ENCODE data around the gene ATG101. TPM values are rescaled to one million over a fixed set of nuclear protein-coding genes. Genes with fewer than 3 reads are reported as not detected.
A peak's percentile ranks its signal among the peaks of the same experiment; 100 is the strongest.

Gene ATG101
- polyA plus RNA-seq, 1 donor from 2014 or later = 53.9 TPM

- Histone ChIP-seq H3K9me2 (ENCODE audit: insufficient read depth, low read length) (no peaks in the 10 kb centered on the region), H3K4me2 (ENCODE audit: low read length) (no peak overlapping the region), H3K9me3 (ENCODE audit: low read length) (no peaks in the 10 kb centered on the region), H3K79me2 (replicated peaks; ENCODE audit: insufficient read depth, low read length) (no peaks in the 10 kb centered on the region), H3F3A (ENCODE audit: insufficient read depth, low read length, poor library complexity, severe bottlenecking) (no peaks in the 10 kb centered on the region), H4K20me1 (ENCODE audit: insufficient read depth) (no peaks in the 10 kb centered on the region), H3K4me3 (ENCODE audit: low read length) (peak overlapping the region; percentile 70), H3K9ac (ENCODE audit: low read length) (peak overlapping the region; percentile 66), H2AFZ (ENCODE audit: low read depth, low read length) (no peak overlapping the region), H3K36me3 (ENCODE audit: insufficient read depth, low read length) (no peaks in the 10 kb centered on the region), H3K27ac (ENCODE audit: low read length) (no peak overlapping the region), H3K27me3 (ENCODE audit: insufficient read depth, low read depth, low read length) (peaks cover 17% of the 10 kb centered on the region)
- no peak for TF ChIP-seq EZH2 (IDR thresholded peaks at IDR 0.05; ENCODE audit: borderline replicate concordance, insufficient read depth, low read length, poor library complexity, severe bottlenecking)
- TF ChIP-seq CTCF (IDR thresholded peaks at IDR 0.05; ENCODE audit: poor library complexity, severe bottlenecking) = no peak
- TF ChIP-seq SMC3 (conservative IDR thresholded peaks at IDR 0.05; ENCODE audit: poor library complexity) = no peak
- TF ChIP-seq RAD21 (conservative IDR thresholded peaks at IDR 0.05) = no peak
- TF ChIP-seq EP300 (conservative IDR thresholded peaks at IDR 0.05; ENCODE audit: poor library complexity, severe bottlenecking) = no peak
- TF ChIP-seq TAF1 (IDR thresholded peaks at IDR 0.05; ENCODE audit: low read depth) = no peak
- no peak for TF ChIP-seq REST (IDR thresholded peaks at IDR 0.05; ENCODE audit: borderline replicate concordance)
- no peak for TF ChIP-seq MXI1 (conservative IDR thresholded peaks at IDR 0.05; ENCODE audit: poor library complexity, severe bottlenecking)
- TF ChIP-seq POLR2AphosphoS5 (IDR thresholded peaks at IDR 0.05) = no peak
Measured at GRCh38 chr12:52022841-52023181, 47.0 kb upstream of the ATG101 start.

- Histone ChIP-seq H3F3A (ENCODE audit: insufficient read depth, low read length, poor library complexity, severe bottlenecking) (no peaks in the 10 kb centered on the region), H3K36me3 (ENCODE audit: insufficient read depth, low read length) (no peaks in the 10 kb centered on the region), H3K9me2 (ENCODE audit: insufficient read depth, low read length) (no peaks in the 10 kb centered on the region), H3K4me3 (ENCODE audit: low read length) (peak overlapping the region; percentile 70), H3K4me2 (ENCODE audit: low read length) (peak overlapping the region; percentile 19), H2AFZ (ENCODE audit: low read depth, low read length) (peak overlapping the region; percentile 27), H3K27ac (ENCODE audit: low read length) (no peak overlapping the region), H3K9ac (ENCODE audit: low read length) (peak overlapping the region; percentile 66), H3K27me3 (ENCODE audit: insufficient read depth, low read depth, low read length) (peaks cover 17% of the 10 kb centered on the region), H4K20me1 (ENCODE audit: insufficient read depth) (no peaks in the 10 kb centered on the region), H3K79me2 (replicated peaks; ENCODE audit: insufficient read depth, low read length) (no peaks in the 10 kb centered on the region), H3K9me3 (ENCODE audit: low read length) (no peaks in the 10 kb centered on the region)
- TF ChIP-seq POLR2AphosphoS5 (IDR thresholded peaks at IDR 0.05) (peak; percentile 76), MXI1 (conservative IDR thresholded peaks at IDR 0.05; ENCODE audit: poor library complexity, severe bottlenecking) (peak; percentile 10), RAD21 (conservative IDR thresholded peaks at IDR 0.05) (peak; percentile 80), EZH2 (IDR thresholded peaks at IDR 0.05; ENCODE audit: borderline replicate concordance, insufficient read depth, low read length, poor library complexity, severe bottlenecking) (no peak), SMC3 (conservative IDR thresholded peaks at IDR 0.05; ENCODE audit: poor library complexity) (peak; percentile 74), TAF1 (IDR thresholded peaks at IDR 0.05; ENCODE audit: low read depth) (peak; percentile 60), EP300 (conservative IDR thresholded peaks at IDR 0.05; ENCODE audit: poor library complexity, severe bottlenecking) (no peak), CTCF (IDR thresholded peaks at IDR 0.05; ENCODE audit: poor library complexity, severe bottlenecking) (peak; percentile 98), REST (IDR thresholded peaks at IDR 0.05; ENCODE audit: borderline replicate concordance) (no peak)
Measured at GRCh38 chr12:52023182-52023975, 46.4 kb upstream of the ATG101 start.

Data from neural cell (in vitro differentiated cells).